ENCODE results near the gene HIKESHI. TPM values are rescaled to one million over a fixed set of nuclear protein-coding genes. Genes with fewer than 3 reads are reported as not detected.

The HIKESHI gene
- total and polyA plus RNA-seq, 2 of the 13 experiments (the other 11 are each of a cell fraction or from before 2014, with no cell fraction given) = 67.8 to 74.8 TPM

GRCh38 chr11:86360775-86361395, 58.8 kb downstream of the HIKESHI start:
- ChIA-PET CTCF (ENCODE audit: low intra/inter-chr PET ratio, low total read pairs) (no interaction called here), POLR2A (no interaction called here)
- H3K4me1 ChIP-seq (ENCODE audit: insufficient read depth, low read length) = no peaks in the 10 kb centered on the region
- ATAC-seq = peak; percentile 56
- H3K79me2 ChIP-seq (ENCODE audit: insufficient read depth, low read length) = no peaks in the 10 kb centered on the region
- no peaks in the 10 kb centered on the region for H3K36me3 ChIP-seq (replicated peaks in 1 of 2; ENCODE audit: control insufficient read depth in 1 of 2, insufficient read depth in 2 of 2, low read length in 2 of 2)
- no peaks in the 10 kb centered on the region for H4K20me1 ChIP-seq (ENCODE audit: insufficient read depth, low read length)
- BruUV-seq (replicated peaks) = no TSS peak
- 11% methylated on average over 2 of the region's 2 CpGs for WGBS (ENCODE audit: low lambda C conversion rate)
- no peaks in the 10 kb centered on the region for H3K27me3 ChIP-seq (ENCODE audit: control insufficient read depth in 1 of 2, insufficient read depth in 2 of 2, low read length in 2 of 2)
- DNase-seq (ENCODE audit: low spot score) = peak; percentile 6
- no peaks in the 10 kb centered on the region for H3K9me3 ChIP-seq (ENCODE audit: low read length)
- H3K4me2 ChIP-seq (ENCODE audit: low read depth, low read length) = no peak overlapping the region
- FAIRE-seq = no peak
- peak; percentile 55 for TF ChIP-seq STAG1 (CRISPR knock-in tag; IDR thresholded peaks at IDR 0.05)
- no peak for TF ChIP-seq ZNF639 (CRISPR knock-in tag; conservative IDR thresholded peaks at IDR 0.05)
- H3K27ac ChIP-seq (ENCODE audit: extremely low read length, insufficient read depth, low read length) = no peak overlapping the region
- no peak overlapping the region for H3K4me3 ChIP-seq (replicated peaks in 1 of 3; ENCODE audit: insufficient read depth in 1 of 3, low read depth in 2 of 3, low read length in 3 of 3)
- intact Hi-C loops (cut with micrococcal nuclease; ENCODE audit: unreplicated experiment) (loop anchor here (1.0 kb wide), 1 partner anchor 457 kb away; no protein-coding TSS in a partner anchor), in situ Hi-C loops (cut with HindIII; ENCODE audit: extremely low pct_ligation_motif_present, low pct_unique_long_range_greater_than_20kb) (loop anchor here (25.0 kb wide), 1 partner anchor 451 kb away; the partner anchor contains the start of gene PRSS23)
- no peak overlapping the region for H3K9ac ChIP-seq (ENCODE audit: insufficient read depth, low read depth, low read length)
- H2AFZ ChIP-seq (ENCODE audit: low read length) = no peak overlapping the region

GRCh38 chr11:86363424-86363823, 61.4 kb downstream of the HIKESHI start:
- ATAC-seq = no peak
- WGBS (ENCODE audit: low lambda C conversion rate) = 17% methylated on average over 1 of the region's 1 CpG
- TF ChIP-seq ZNF567 (CRISPR knock-in tag; IDR thresholded peaks at IDR 0.05; ENCODE audit: borderline replicate concordance) = no peak
- no peak for TF ChIP-seq MATR3 (CRISPR knock-in tag; IDR thresholded peaks at IDR 0.05)
- no peak for TF ChIP-seq FOXO1 (CRISPR knock-in tag; IDR thresholded peaks at IDR 0.05)
- no peak for TF ChIP-seq SRY (CRISPR knock-in tag; IDR thresholded peaks at IDR 0.05)
- TF ChIP-seq NFAT5 (CRISPR knock-in tag; IDR thresholded peaks at IDR 0.05) = no peak
- no peak for TF ChIP-seq DNMT1 (CRISPR knock-in tag; IDR thresholded peaks at IDR 0.05)
- no peak for TF ChIP-seq ZNF557 (CRISPR knock-in tag; IDR thresholded peaks at IDR 0.05)
- TF ChIP-seq ATM (IDR thresholded peaks at IDR 0.05; ENCODE audit: borderline replicate concordance) = no peak

More at GRCh38 chr11:86363424-86363823, 61.4 kb downstream of the HIKESHI start:
- in situ Hi-C loops (cut with HindIII; ENCODE audit: extremely low pct_ligation_motif_present, low pct_unique_long_range_greater_than_20kb) (loop anchor here (25.0 kb wide), 1 partner anchor 449 kb away; the partner anchor contains the start of gene PRSS23), intact Hi-C loops (cut with micrococcal nuclease; ENCODE audit: unreplicated experiment) (no loop called here)
- Histone ChIP-seq H3K36me3 (replicated peaks in 1 of 2; ENCODE audit: control insufficient read depth in 1 of 2, insufficient read depth in 2 of 2, low read length in 2 of 2) (no peaks in the 10 kb centered on the region), H3K4me1 (ENCODE audit: insufficient read depth, low read length) (no peaks in the 10 kb centered on the region), H3K9me3 (ENCODE audit: low read length) (no peaks in the 10 kb centered on the region), H2AFZ (ENCODE audit: low read length) (no peak overlapping the region), H4K20me1 (ENCODE audit: insufficient read depth, low read length) (no peaks in the 10 kb centered on the region), H3K9ac (ENCODE audit: insufficient read depth, low read depth, low read length) (no peak overlapping the region), H3K4me3 (replicated peaks in 1 of 3; ENCODE audit: insufficient read depth in 1 of 3, low read depth in 2 of 3, low read length in 3 of 3) (no peak overlapping the region), H3K4me2 (ENCODE audit: low read depth, low read length) (no peak overlapping the region), H3K27ac (ENCODE audit: extremely low read length, insufficient read depth, low read length) (no peak overlapping the region), H3K79me2 (ENCODE audit: insufficient read depth, low read length) (no peaks in the 10 kb centered on the region), H3K27me3 (ENCODE audit: control insufficient read depth in 1 of 2, insufficient read depth in 2 of 2, low read length in 2 of 2) (no peaks in the 10 kb centered on the region)
- no peak for FAIRE-seq
- CTCF ChIA-PET (ENCODE audit: low intra/inter-chr PET ratio, low total read pairs) = no interaction called here
- POLR2A ChIA-PET = no interaction called here
- BruUV-seq (replicated peaks) = no TSS peak
- DNase-seq (ENCODE audit: low spot score) = no peak

Data from HepG2 (cell line).